ENCODE results near the gene IKZF2. TPM values are rescaled to one million over a fixed set of nuclear protein-coding genes. Genes with fewer than 3 reads are reported as not detected.

The IKZF2 gene
- total and polyA plus RNA-seq, 9 of the 15 experiments (the other 6 are each of a cell fraction or from before 2014, with no cell fraction given), result 0.04 to 0.54 (median 0.22) TPM

DNA sequence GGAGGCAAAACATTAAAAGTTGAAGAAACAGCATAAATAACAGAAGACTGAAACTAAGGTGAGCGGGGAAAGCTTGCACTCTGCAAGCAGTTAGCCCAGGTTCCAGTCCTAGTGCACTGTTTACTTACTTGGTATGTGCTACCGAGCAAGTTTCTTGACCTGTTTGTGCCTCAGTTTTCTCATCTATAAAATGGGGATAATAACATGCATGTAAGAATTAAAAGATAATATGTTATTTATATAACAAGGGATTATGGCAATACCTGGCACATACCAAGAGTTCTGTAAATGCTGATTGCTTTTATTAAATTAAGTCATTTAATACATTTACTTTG lies 37.1 kb upstream of the IKZF2 start:
- Histone ChIP-seq H3K4me1 (replicated peaks in 1 of 2; ENCODE audit: control insufficient read depth in 2 of 2, insufficient read depth in 2 of 2, low read length in 2 of 2) (no peaks in the 10 kb centered on the region), H3K27me3 (ENCODE audit: control insufficient read depth in 2 of 2, insufficient read depth in 2 of 2, low read length in 2 of 2) (no peaks in the 10 kb centered on the region), H3K9me1 (ENCODE audit: control insufficient read depth, insufficient read depth, low read length) (no peaks in the 10 kb centered on the region), H3K36me3 (ENCODE audit: control insufficient read depth, insufficient read depth, low read length) (no peaks in the 10 kb centered on the region), H3K9me3 (replicated peaks; ENCODE audit: control insufficient read depth, insufficient read depth, low read depth, low read length) (no peaks in the 10 kb centered on the region), H3K4me3 (no peak overlapping the region), H3K9ac (ENCODE audit: insufficient read depth in 1 of 2, low read depth in 2 of 2, low read length in 2 of 2) (no peak overlapping the region), H2AFZ (ENCODE audit: low read depth, low read length) (no peak overlapping the region), H3K4me2 (ENCODE audit: insufficient read depth, low read length) (no peak overlapping the region), H3K79me2 (ENCODE audit: control insufficient read depth, insufficient read depth, low read length) (no peaks in the 10 kb centered on the region), H4K20me1 (replicated peaks; ENCODE audit: control insufficient read depth, insufficient read depth, low read length) (no peaks in the 10 kb centered on the region), H3K27ac (ENCODE audit: extremely low read depth, low read depth, low read length) (no peak overlapping the region)
- intact Hi-C loops (cut with micrococcal nuclease) (no loop called here), in situ Hi-C loops (cut with MboI) (no loop called here)
- CTCF ChIA-PET (ENCODE audit: low intra/inter-chr PET ratio), result no interaction called here
- TF ChIP-seq, protein P1, sequence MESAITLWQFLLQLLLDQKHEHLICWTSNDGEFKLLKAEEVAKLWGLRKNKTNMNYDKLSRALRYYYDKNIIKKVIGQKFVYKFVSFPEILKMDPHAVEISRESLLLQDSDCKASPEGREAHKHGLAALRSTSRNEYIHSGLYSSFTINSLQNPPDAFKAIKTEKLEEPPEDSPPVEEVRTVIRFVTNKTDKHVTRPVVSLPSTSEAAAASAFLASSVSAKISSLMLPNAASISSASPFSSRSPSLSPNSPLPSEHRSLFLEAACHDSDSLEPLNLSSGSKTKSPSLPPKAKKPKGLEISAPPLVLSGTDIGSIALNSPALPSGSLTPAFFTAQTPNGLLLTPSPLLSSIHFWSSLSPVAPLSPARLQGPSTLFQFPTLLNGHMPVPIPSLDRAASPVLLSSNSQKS (CRISPR knock-in tag; IDR thresholded peaks at IDR 0.05), result no peak
- TF ChIP-seq THRAP3 (IDR thresholded peaks at IDR 0.05; ENCODE audit: borderline replicate concordance), result no peak
- TF ChIP-seq, protein P2, sequence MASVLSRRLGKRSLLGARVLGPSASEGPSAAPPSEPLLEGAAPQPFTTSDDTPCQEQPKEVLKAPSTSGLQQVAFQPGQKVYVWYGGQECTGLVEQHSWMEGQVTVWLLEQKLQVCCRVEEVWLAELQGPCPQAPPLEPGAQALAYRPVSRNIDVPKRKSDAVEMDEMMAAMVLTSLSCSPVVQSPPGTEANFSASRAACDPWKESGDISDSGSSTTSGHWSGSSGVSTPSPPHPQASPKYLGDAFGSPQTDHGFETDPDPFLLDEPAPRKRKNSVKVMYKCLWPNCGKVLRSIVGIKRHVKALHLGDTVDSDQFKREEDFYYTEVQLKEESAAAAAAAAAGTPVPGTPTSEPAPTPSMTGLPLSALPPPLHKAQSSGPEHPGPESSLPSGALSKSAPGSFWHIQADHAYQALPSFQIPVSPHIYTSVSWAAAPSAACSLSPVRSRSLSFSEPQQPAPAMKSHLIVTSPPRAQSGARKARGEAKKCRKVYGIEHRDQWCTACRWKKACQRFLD (CRISPR knock-in tag; IDR thresholded peaks at IDR 0.05), result no peak
- FAIRE-seq (no peak), DNase-seq (ENCODE audit: extremely low read depth in 1 of 4, low spot score in 3 of 4) (no peak), ATAC-seq (no peak)
- no TSS peak for BruUV-seq (replicated peaks)
- POLR2A ChIA-PET, result no interaction called here
- WGBS (ENCODE audit: insufficient coverage, low coverage, missing lambda C conversion rate), result 0% methylated on average over 2 of the region's 2 CpGs
